Fibroblast of mammary gland (primary cell): ENCODE measurements around the gene SUSD1.
"Not testable (repeated sequence)": the region's sequence is repeated elsewhere in the genome, so short reads cannot be mapped to it uniquely, and the experiment has no call there.

ENCODE experiments used
- DNase-seq: peaks from one replicate; pipeline ENCODE4 v3.0.0-alpha.2; 2010; ENCODE audit warnings: low read depth
- H3K4me3 ChIP-seq: 2 replicates; pipeline ENCODE4 v1.5.1; 2011; ENCODE audit warnings: low read depth, mild to moderate bottlenecking, low read length, moderate library complexity; ENCODE audit not compliant: control insufficient read depth
- TF ChIP-seq, protein P1 (sequence below): conservative IDR thresholded peaks from 2 replicates; pipeline ENCODE4 v1.5.1; 2011; ENCODE audit warnings: low read depth, low read length, inconsistent platforms; ENCODE audit not compliant: control insufficient read depth, insufficient read depth

The SUSD1 gene

DNA sequence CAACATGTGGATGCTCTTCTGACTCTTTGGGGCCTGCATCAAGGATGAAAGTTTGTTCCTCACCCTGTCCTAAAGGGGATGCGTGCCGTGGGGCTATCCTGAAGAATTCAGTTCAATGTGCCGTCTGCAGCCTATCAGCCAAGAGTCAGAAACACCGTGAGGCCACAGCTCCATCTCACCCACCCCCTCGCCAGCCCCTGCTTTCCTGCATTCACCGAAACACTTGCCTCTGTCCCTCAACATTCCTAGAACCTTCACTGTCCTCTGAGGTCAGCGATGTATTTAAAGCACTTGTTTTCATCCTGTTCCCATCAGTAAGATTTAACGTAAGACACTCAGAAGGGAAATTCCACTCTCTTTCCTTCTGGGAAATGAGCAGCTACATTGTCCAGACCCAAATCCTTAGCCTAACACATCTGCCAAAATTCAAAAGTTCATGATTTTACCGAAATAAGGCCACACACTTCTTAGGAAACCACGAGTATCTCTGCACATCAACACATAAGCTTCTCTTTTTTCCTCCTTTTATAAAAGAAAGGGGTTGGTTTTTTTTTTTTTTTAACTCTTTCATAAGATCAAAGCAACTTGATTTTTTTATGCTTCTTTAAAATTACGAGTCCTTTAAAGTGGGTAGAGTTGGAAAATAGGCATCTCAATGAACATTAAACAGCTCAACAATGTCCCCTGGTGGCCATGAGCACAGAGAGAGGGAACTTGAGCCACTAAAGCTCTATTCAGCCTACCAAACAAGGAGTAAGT, 100.7 kb downstream of the SUSD1 start:
- peak; percentile 96 for DNase-seq
- TF ChIP-seq, protein P1, sequence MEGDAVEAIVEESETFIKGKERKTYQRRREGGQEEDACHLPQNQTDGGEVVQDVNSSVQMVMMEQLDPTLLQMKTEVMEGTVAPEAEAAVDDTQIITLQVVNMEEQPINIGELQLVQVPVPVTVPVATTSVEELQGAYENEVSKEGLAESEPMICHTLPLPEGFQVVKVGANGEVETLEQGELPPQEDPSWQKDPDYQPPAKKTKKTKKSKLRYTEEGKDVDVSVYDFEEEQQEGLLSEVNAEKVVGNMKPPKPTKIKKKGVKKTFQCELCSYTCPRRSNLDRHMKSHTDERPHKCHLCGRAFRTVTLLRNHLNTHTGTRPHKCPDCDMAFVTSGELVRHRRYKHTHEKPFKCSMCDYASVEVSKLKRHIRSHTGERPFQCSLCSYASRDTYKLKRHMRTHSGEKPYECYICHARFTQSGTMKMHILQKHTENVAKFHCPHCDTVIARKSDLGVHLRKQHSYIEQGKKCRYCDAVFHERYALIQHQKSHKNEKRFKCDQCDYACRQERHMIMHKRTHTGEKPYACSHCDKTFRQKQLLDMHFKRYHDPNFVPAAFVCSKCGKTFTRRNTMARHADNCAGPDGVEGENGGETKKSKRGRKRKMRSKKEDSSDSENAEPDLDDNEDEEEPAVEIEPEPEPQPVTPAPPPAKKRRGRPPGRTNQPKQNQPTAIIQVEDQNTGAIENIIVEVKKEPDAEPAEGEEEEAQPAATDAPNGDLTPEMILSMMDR, result peak; percentile 99
- no peak overlapping the region for H3K4me3 ChIP-seq

DNA sequence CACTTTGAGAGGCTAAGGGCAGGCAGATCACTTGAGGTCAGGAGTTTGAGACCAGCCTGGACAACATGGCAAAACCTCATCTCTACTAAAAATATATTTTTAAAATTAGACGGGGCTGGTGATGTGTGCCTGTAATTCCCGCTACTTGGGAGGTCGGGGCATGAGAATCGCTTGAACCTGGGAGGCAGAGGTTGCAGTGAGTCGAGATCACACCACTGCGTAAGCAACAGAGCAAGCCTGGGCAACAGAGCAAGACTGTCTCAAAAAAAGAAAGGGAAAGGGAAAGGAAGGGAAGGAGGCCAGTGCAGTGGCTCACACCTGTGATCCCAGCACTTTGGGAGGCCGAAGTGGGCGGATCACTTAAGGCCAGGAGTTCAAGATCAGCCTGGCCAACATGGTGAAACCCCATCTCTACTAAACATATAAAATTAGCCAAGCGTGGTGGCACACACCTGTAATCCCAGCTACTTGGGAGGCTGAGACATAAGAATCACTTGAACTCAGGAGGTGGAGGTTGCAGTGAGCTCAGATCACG, 101.4 kb downstream of the SUSD1 start:
- not testable (repeated sequence) for DNase-seq, H3K4me3 ChIP-seq

DNA sequence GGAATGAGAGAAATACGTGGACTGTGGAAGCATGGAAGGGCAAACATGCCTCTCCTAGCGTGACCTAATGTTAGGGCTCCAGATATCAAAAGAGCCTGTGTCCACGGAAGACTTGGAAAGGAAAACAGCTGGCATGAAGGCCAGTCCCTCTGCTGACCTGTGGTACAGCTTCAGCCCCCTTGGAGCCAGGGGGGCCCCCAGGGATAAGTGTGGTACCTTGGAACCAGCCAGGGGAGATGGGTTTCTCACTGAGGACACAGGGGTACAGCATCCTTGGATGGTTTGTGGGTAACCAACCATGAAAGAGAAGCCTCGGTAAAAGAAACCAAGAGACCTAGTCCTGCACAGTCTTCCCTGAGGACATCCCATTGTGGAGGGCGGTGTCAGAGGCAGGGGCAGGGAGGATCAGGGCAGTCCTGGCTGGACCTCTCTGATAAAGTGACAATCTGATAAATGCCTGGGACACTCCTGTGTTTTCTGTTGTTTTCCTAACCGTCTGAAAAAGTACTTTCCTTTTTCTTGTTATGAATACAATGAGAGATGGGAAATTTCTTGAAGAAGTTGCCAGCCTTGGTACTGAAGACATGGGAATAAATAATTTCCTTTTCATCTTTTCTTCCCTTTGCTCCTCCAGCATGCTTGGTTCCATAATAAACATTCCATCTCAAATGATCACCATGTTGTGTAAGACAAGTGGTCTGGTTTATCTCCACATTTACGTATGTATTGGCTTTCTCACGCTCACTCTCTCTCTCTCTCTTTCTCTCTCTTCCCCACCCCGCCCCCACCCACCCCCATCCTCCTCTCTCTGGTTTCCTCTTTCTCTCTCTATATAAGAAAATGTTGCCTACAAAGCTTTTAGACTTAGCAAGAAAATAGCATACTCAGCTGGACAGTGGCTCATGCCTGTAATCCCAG, 102.1 kb downstream of the SUSD1 start:
- no peak overlapping the region for H3K4me3 ChIP-seq
- DNase-seq, result peak; percentile 95
- TF ChIP-seq, protein P1, result no peak

DNA sequence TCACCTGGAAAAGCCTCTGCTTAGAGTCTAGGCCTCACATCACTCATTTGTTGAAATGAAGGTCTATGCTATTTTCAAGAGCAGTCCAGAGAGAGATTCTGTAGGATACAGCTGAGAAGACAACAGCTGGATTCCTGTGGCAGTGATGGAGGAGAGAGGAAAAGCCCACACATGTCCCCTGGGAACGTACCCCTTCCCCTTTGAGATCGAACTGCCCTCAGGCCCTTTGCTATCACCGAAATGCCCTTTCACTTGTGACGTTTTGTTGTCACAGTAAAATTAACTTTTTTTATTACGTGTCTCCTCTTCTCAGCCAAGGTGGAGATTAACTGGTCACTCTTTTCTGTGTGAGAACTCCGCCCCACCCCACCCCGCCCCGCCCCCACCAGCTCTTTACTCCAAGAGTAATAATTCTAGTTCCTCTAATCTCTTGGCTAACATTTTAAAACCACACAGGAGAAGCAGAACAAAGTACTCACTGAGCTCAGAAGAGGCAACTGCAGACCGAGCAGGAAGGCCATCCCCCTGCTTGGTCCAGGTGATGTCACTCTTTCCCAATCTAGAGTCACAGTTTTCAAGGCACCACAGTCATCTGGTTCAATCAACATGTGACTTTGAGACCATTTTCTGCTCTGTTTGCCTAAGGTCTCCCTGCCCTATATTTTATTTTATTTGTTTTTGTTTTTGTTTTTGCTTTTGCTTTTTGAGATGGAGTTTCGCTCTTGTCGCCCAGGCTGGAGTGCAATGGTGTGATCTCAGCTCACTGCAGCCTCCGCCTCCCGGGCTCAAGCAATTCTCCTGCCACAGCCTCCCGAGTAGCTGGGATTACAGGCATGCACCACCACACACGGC, 105.6 kb downstream of the SUSD1 start:
- DNase-seq, result peak; percentile 35
- TF ChIP-seq, protein P1, result no peak
- no peak overlapping the region for H3K4me3 ChIP-seq

DNA sequence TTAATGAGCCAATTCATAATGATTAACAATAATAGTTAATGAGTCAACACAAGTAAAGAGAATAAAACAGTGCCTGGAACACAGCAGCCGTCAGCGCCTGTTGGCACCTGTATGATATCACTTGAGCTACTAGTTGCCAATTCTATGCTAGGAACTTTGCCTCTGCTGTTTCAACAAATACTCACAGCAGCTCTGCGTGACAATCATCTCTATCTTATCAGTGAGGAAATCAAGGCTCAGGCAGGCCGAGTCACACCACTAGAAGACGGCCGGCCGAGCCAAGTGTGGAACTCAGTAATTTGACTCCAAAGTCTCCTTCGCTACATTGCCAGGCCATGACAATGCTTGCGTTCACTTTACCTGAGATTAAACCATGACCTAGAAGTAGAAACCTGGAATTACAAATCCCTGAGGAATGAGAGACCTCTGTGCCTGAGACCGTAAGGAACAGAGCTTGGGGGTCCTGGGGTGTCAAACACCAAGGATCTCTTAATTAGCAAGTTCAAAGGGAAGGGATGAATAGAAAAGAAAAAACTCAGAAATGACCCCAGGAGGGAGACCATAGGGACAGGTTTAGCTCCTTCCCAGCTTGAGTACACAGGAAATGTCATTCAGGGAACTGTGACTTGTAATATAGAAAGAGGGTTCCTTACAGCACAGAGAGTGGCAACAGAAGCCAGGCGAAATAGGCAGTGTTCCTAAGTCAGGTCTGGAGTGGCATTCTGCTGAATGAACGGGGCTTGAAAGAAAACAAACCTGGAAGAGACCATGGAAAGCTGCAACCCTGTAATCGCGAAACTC, 109.1 kb downstream of the SUSD1 start:
- TF ChIP-seq, protein P1, result no peak
- peak; percentile 89 for DNase-seq
- H3K4me3 ChIP-seq, result no peak overlapping the region

DNA sequence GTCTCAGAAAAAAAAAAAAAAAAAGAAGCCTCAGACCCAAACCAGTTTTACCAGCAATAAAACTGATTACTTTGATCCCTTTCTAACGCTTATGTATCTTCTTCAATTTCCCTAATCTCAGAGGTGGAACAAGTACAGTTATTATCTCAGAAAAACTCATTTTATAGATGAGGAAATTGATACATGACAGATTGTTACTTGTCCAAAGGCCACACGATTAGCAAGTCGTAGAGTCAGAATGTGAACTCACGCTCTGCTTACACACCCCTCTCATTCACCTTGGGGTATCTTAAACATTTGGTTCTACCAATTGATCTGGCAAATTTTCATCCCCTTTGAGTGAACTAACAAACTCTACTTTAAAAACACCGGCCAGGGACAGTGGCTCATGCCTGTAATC, 110.2 kb downstream of the SUSD1 start:
- no peak overlapping the region for H3K4me3 ChIP-seq
- TF ChIP-seq, protein P1, result no peak
- no peak for DNase-seq
